Stimulated activated CD8-positive, alpha-beta memory T cell treated with anti-CD3 and anti-CD28 coated beads, Interleukin-2, amount 100 ng/mL, for 48 hours (primary cell): Measurements from ENCODE around the gene VMP1.
A peak's percentile ranks its signal among the peaks of the same experiment; 100 is the strongest.
"Not testable (repeated sequence)": the region's sequence is repeated elsewhere in the genome, so short reads cannot be mapped to it uniquely, and the experiment has no call there.

Experiments
- DNase-seq, 2 donors: peaks; one replicate each; pipeline ENCODE4 v3.0.0-alpha.2; 2020; ENCODE audit warnings: low read depth in 2 of 2

The VMP1 gene

GRCh38 chr17:59753522-59754467 lies 46.3 kb downstream of the VMP1 start:
- DNase-seq: no peak

- peak in 1 of 2 donors; percentile 10 for DNase-seq
These were observed 47.1 kb downstream of the VMP1 start for GRCh38 chr17:59754552-59754951.

- not testable (repeated sequence) for DNase-seq
These were observed 47.6 kb downstream of the VMP1 start for GRCh38 chr17:59755069-59755468.

- DNase-seq: no peak
These were observed 48.9 kb downstream of the VMP1 start for GRCh38 chr17:59756236-59756818.

- DNase-seq: no peak
These were observed 49.6 kb downstream of the VMP1 start for GRCh38 chr17:59757043-59757442.

GRCh38 chr17:59757470-59757869 lies 50.0 kb downstream of the VMP1 start:
- DNase-seq: no peak

- DNase-seq: no peak
These were observed 50.5 kb downstream of the VMP1 start for GRCh38 chr17:59757881-59758385.

- DNase-seq: not testable (repeated sequence)
These were observed 51.7 kb downstream of the VMP1 start for GRCh38 chr17:59758998-59759651.

- no peak for DNase-seq
These were observed 52.7 kb downstream of the VMP1 start for GRCh38 chr17:59760160-59760559.

- DNase-seq: no peak
These were observed 54.1 kb downstream of the VMP1 start for GRCh38 chr17:59761385-59762048.

GRCh38 chr17:59762049-59762823 lies 54.8 kb downstream of the VMP1 start:
- no peak for DNase-seq

GRCh38 chr17:59762824-59763374 lies 55.4 kb downstream of the VMP1 start:
- DNase-seq: no peak

- DNase-seq: no peak
These were observed 56.4 kb downstream of the VMP1 start for GRCh38 chr17:59763861-59764260.

GRCh38 chr17:59764292-59764741 lies 56.9 kb downstream of the VMP1 start:
- DNase-seq: no peak

- DNase-seq: no peak
These were observed 57.6 kb downstream of the VMP1 start for GRCh38 chr17:59765038-59765437.

GRCh38 chr17:59766491-59766890 lies 59.0 kb downstream of the VMP1 start:
- DNase-seq: no peak

GRCh38 chr17:59767176-59767575 lies 59.7 kb downstream of the VMP1 start:
- no peak for DNase-seq

- no peak for DNase-seq
These were observed 62.4 kb downstream of the VMP1 start for GRCh38 chr17:59769887-59770286.

- DNase-seq: no peak
These were observed 63.6 kb downstream of the VMP1 start for GRCh38 chr17:59771093-59771492.

- DNase-seq: no peak
These were observed 68.4 kb downstream of the VMP1 start for GRCh38 chr17:59775786-59776350.
